Activated B cell treated with CpG ODN at 0.5 μM for 24 hours (primary cell): ENCODE results near the gene CCDC54. TPM values are rescaled to one million over a fixed set of nuclear protein-coding genes. Genes with fewer than 3 reads are reported as not detected.

ENCODE experiments used
- ATAC-seq: fragments of 200-7000 bp; cut with Tn5 transposase; one replicate; pipeline ENCODE4 v1.10.0; 2021; ENCODE audit warnings: low read depth, mild to moderate bottlenecking, moderate library complexity
- CTCF ChIA-PET: fragments of 350-600 bp; sonication (Branson Sonifier 250); formaldehyde crosslinking; loops from one replicate; lab custom pipeline; 2021; ENCODE audit warnings: antibody characterized with exemption; lab: Charles Lee
- POLR2A ChIA-PET: fragments of 350-600 bp; sonication (Branson Sonifier 250); formaldehyde crosslinking; loops from one replicate; lab custom pipeline; 2021; ENCODE audit warnings: antibody characterized with exemption; lab: Charles Lee
- DNase-seq: peaks from one replicate; pipeline ENCODE4 v3.0.0; 2022
- H3K27ac Mint-ChIP-seq: one replicate; pipeline ENCODE4 v1.8.0; 2020; ENCODE audit warnings: mixed read lengths
- H3K27me3 Mint-ChIP-seq: one replicate; pipeline ENCODE4 v1.8.0; 2021; ENCODE audit warnings: mixed read lengths
- H3K36me3 Mint-ChIP-seq: one replicate; pipeline ENCODE4 v1.8.0; 2021; ENCODE audit warnings: low read depth, mixed read lengths
- H3K4me1 Mint-ChIP-seq: one replicate; pipeline ENCODE4 v1.8.0; 2021; ENCODE audit warnings: mixed read lengths
- H3K4me3 Mint-ChIP-seq: one replicate; pipeline ENCODE4 v1.8.0; 2020; ENCODE audit warnings: mild to moderate bottlenecking, mixed read lengths
- H3K9me3 Mint-ChIP-seq: one replicate; pipeline ENCODE4 v1.8.0; 2020; ENCODE audit warnings: mixed read lengths
- CTCF ChIP-seq: fragments of 200-600 bp; IDR thresholded peaks from one replicate; pipeline ENCODE4 v1.8.0; 2022; ENCODE audit warnings: antibody characterized with exemption, mild to moderate bottlenecking
- intact Hi-C: fragments of 100-400 bp; cut with micrococcal nuclease; formaldehyde crosslinking; loops from one replicate; pipeline ENCODE4 v1.15.1; 2024
- total RNA-seq: library from RNA; stranded (reverse); gene quantifications from 2 replicates; pipeline ENCODE4 v1.2.3, GENCODE V29; 2022

CCDC54 gene
- total RNA-seq, 1 donor from 2014 or later, result not detected

- CTCF ChIA-PET, result no interaction called here
- no peak for TF ChIP-seq CTCF
- no peak for DNase-seq
- H3K4me1 Mint-ChIP-seq, result no peaks in the 10 kb centered on the region
- no peak for ATAC-seq
- no peak overlapping the region for H3K4me3 Mint-ChIP-seq
- H3K9me3 Mint-ChIP-seq, result no peaks in the 10 kb centered on the region
- POLR2A ChIA-PET, result no interaction called here
- intact Hi-C loops, result no loop called here
- H3K27me3 Mint-ChIP-seq, result peaks cover 2% of the 10 kb centered on the region
- no peaks in the 10 kb centered on the region for H3K36me3 Mint-ChIP-seq
- no peak overlapping the region for H3K27ac Mint-ChIP-seq
Measured at GRCh38 chr3:107366766-107367165, 10.5 kb upstream of the CCDC54 start.

- CTCF ChIA-PET, result no interaction called here
- Mint-ChIP-seq H3K27ac (no peak overlapping the region), H3K4me3 (no peak overlapping the region)
Measured at GRCh38 chr3:107367353-107367752, 9.9 kb upstream of the CCDC54 start.

GRCh38 chr3:107368654-107369398 lies 8.4 kb upstream of the CCDC54 start:
- Mint-ChIP-seq H3K27me3 (peaks cover 6% of the 10 kb centered on the region), H3K36me3 (no peaks in the 10 kb centered on the region), H3K4me3 (no peak overlapping the region), H3K4me1 (peaks cover 2% of the 10 kb centered on the region), H3K27ac (no peak overlapping the region), H3K9me3 (no peaks in the 10 kb centered on the region)
- TF ChIP-seq CTCF, result no peak
- ChIA-PET CTCF (no interaction called here), POLR2A (no interaction called here)
- DNase-seq, result no peak
- ATAC-seq, result no peak
- intact Hi-C loops, result no loop called here

More at GRCh38 chr3:107367353-107367752, 9.9 kb upstream of the CCDC54 start:
- H3K36me3 Mint-ChIP-seq, result no peaks in the 10 kb centered on the region
- ATAC-seq (no peak), DNase-seq (no peak)
- H3K4me1 Mint-ChIP-seq, result no peaks in the 10 kb centered on the region
- no peak for TF ChIP-seq CTCF
- H3K27me3 Mint-ChIP-seq, result peaks cover 4% of the 10 kb centered on the region
- no peaks in the 10 kb centered on the region for H3K9me3 Mint-ChIP-seq
- intact Hi-C loops, result no loop called here
- POLR2A ChIA-PET, result no interaction called here

- H3K27me3 Mint-ChIP-seq, result peaks cover 6% of the 10 kb centered on the region
- H3K27ac Mint-ChIP-seq, result no peak overlapping the region
- peaks cover 3% of the 10 kb centered on the region for H3K4me1 Mint-ChIP-seq
Measured at GRCh38 chr3:107369791-107370190, 7.4 kb upstream of the CCDC54 start.

More at GRCh38 chr3:107369791-107370190, 7.4 kb upstream of the CCDC54 start:
- TF ChIP-seq CTCF, result no peak
- Mint-ChIP-seq H3K4me3 (no peak overlapping the region), H3K9me3 (no peaks in the 10 kb centered on the region), H3K36me3 (no peaks in the 10 kb centered on the region)
- intact Hi-C loops, result no loop called here
- DNase-seq (no peak), ATAC-seq (no peak)
- ChIA-PET CTCF (no interaction called here), POLR2A (no interaction called here)
